HG03064 (cell line): ENCODE results near the gene PTPRE.

Source experiments
- ATAC-seq: cut with Tn5 transposase; IDR thresholded peaks from one replicate; pipeline ENCODE4 v1.9.1; 2021; ENCODE audit warnings: low read depth; ENCODE audit not compliant: unreplicated experiment

Gene PTPRE

DNA sequence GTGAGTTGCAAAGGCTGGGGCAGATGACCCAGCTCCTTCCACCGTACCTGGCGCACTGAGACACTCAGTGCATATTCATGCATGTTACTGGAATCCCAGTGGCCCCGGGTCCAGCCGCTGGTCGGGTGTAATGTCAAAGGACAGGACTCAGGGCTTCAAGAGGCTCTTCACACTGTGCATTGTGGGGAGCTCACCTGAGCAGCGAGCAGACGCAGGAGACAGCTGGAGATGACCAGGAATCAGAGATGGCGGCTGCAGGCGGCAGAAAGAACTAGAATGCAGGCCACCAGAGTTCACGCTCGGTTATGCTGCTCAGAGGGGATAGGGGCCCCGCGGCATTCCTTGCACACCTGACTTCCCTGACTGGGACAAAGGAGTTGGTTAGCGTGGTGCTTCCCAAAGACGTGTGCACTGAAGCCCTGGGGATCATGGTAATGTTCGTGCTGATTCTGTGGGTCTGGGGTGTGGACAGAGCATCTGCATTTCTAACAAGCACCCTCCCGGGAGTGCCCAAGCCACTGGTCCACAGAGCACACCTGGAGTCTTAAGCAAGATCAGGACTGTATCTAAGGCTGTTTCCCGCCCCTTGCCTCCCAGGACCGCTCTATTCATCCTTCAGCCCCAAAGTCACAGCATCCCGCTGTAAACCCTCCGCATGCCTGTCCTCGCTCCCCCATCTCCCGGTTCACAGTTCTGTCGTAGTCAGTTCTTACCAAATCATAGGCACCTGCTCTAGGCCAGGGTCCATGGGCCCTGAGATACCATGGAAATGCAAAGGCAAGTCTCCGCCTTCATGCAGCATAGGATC lies 148.4 kb downstream of the PTPRE start:
- no peak for ATAC-seq

DNA sequence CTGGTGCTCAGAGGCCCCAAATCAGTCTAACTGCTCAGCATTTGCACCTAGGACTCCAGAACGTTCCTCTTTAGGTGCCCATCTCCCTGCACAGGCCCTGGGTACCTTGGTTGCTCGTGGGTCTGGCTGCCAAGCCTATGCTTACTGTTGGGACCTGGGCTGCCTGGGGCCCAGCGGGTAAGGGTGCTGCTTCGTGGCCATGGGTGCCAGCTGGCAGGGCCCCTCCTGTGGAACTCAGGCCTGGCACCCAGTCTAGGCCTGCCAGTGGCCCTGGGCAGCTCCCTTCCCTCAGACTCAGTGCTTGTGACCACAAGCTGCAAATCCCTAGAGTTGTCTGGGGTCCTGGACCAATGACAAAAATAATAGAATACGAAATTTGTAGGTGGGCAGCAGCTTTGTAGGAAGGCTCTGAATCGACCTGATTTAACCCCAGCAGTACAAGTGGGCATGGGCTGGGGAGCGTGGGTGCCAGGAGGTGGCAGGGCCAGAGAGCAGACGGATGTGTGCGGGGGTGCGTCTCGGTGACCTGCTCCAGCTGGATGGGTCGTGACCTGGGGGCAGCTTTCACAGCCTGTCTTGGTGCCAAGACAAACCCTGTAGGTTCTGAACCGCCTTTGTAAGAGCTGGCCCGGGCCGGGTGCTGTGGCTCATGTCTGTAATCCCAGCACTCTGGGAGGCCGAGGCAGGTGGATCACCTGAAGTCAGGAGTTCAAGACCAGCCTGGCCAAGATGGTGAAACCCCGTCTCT lies 149.6 kb downstream of the PTPRE start:
- ATAC-seq: no peak

DNA sequence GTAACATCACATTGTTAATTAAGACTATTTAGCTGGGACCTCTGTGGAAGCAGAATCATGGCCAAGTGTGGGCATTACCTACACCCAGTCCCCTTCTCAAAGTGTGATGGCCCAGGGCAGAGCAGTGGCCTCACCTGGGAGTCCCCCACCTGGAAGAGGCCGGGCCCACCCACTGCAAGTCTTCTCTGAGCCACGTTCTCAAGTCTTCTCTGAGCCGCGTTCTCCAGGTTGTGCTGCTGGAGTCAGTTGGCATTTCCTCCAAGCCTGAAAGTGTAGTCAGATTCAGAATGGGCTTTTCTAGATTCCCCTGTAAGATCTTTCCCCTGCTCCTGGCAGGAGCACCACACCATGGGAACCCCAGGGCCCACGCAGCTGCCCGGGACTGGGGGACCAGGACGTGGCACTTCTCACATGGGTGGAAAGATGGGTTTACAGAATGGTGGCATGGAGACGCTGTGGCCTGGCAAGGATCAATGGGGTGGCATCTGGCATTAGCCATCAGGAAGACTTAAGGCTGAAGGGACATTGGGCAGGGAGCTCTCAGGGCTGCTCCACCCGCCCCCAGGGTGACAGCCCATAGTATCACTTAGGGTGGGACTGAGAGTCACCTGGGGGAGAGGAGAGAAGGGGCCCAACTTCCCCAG lies 151.3 kb downstream of the PTPRE start:
- no peak for ATAC-seq

DNA sequence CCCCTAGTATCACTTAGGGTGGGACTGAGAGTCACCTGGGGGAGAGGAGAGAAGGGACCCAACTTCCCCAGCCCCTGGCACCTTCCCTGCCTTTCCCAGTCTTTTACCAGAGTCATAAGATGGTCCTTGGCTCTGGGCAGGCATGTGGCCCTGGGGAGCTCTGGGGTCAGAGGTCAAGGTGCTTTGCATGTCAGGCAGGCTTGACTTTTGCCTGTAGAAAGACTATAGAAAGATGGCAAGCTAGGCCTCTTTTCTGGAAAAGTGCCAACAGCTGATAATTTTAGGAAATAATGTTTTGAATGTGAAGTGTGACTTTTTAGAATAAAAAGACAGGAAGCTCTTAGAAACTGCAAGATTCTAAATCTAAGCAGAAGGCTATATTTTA lies 151.8 kb downstream of the PTPRE start:
- no peak for ATAC-seq

DNA sequence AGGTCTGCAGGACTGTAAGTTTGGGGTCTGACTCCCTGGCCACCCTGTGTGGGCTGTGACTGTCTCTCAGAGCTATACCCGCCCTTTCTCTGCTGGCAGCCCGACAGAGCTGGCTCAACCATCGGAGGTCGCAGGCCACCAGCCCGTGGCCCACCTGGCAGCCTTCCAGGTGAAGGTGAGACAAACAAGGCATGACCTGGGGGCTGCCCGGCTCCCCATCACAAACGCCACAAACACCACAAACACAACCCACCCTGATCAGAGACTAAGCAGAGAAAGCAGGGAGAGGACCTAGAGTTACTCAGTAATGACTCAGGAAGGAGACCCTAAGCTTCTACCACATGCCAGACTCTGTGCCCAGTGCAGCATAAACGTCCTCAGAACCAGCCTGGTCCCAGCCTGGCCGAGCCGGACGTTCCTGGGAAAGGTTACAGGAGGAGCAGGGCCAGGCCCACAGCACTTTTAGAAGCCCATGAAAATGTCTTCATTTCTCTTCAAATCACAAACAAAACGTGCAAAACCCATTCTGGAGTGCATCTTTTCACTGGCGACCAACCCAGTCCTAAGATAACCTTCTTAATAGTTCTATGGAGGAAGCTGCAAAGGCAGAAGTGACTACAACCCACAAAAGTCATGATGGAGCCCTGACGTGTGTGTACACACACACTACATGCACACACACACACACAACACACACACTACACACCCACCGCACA lies 152.5 kb downstream of the PTPRE start:
- ATAC-seq: no peak

DNA sequence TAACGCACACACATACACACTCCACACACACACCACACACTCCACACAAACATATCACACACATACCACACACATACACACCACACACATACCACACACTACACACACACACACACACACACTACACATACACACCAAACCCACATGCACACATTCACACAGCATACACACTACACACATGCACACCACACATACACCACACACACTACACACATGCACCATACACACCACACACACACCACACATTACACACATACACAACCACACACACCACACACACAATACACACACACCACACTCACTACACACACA lies 153.0 kb downstream of the PTPRE start:
- no peak for ATAC-seq

DNA sequence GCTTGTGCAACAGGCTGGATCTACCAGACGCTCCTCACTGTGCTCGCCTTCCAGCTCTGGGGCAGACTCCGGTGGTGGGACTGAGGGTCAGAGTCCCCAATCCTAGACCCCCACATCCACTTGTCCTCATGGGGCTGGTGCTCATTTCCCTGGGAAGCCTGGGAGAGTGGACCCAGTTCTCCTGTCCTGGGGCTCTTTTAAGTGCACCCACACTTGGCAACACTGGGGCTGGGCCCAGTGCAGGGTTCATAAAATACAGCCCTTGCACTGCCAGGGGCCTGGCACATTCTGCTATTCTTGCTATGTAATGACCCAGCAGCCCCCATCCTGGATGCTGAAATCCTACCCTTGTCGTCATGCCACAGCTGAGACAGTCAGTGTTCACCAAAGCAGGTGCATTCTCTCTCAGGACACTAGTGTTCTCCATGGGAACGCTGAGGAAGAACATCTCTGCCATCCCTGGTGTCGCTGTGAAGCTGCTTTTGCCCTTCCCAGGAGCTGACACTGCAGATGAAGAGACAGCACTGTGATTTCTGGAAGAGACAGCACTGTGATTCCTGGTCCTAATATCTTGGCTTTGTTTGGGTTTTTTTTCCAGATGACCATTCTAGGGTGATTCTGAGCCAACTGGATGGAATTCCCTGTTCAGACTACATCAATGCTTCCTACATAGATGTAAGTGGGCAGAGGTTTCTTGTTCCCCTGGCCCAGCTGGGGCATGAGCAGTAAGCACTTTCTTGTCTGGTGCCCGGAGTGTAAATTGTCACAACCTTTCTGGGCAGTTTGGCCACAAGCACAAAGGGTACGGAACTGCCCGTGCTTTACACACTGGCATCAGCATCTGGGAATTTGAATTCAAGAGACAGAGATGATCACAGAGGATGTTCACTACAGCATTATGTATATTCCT lies 153.7 kb downstream of the PTPRE start:
- ATAC-seq: no peak

DNA sequence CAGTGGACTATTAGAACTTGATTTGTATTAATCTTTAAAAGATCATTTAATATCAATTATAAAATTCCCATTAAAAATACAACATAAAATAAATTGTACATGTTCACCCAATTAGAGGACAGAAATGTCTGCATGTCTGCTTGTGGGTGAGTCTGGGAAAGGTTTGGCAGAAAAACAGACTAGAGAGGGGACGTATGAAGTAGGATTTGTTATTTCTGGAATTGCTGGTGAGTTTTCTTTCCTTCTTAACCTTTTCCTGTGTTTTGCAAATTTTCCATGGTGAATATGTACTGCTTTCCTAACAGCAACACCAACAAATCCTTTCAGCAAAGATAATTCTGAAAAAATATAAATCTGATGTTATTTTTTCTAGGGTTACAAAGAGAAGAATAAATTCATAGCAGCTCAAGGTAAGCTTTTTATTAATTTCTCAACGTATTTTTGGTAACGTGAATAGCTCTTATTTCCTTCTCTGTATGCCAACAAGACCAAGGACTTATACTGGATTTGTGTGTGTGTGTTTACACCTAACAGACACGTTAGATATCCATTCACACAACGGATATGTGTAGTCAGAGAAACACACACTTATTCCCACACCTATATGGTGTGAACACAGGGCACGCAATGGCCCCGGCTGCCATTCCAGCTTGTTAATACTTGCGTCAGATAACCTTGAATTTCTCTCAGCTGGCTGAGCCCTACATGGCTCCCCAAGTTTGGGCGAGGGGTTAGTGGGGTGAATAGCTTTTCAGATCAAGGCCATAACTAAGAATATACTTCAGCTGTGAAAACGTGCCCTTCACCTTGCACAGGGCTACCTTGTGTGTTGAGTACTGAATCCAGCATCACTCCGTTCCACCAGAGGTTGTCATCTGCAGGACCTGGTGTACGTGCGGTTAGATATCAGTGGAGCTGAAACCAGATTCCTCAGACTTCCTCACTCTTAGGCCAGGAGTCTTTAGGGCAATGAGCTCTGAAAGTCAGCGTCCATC lies 154.7 kb downstream of the PTPRE start:
- no peak for ATAC-seq

DNA sequence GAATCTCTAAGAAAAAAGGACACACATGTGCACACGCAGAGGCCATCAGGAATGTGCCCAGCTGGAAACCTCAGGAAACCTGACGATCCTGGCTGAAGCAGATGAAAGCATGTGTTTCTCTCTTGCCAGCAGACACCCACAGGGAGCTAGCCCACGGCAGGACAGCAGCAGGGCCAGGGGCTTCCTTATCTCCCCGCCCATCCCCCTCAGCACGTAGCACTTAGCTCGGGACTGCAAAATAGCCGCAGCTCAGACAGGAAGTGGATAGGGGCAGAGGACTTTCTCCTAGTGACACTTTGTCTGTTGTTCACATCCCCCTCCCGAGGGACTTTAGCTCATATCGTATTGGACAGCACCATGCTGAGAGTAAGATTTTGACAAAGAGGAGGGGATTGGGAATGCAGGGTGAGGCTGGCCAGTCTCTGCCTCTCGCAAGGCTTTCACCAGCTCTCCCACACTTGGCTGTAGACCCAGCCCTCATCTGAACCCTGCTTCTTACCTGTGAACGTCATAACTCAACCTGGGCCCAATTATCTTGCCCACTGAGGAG lies 155.5 kb downstream of the PTPRE start:
- peak; percentile 6 for ATAC-seq

DNA sequence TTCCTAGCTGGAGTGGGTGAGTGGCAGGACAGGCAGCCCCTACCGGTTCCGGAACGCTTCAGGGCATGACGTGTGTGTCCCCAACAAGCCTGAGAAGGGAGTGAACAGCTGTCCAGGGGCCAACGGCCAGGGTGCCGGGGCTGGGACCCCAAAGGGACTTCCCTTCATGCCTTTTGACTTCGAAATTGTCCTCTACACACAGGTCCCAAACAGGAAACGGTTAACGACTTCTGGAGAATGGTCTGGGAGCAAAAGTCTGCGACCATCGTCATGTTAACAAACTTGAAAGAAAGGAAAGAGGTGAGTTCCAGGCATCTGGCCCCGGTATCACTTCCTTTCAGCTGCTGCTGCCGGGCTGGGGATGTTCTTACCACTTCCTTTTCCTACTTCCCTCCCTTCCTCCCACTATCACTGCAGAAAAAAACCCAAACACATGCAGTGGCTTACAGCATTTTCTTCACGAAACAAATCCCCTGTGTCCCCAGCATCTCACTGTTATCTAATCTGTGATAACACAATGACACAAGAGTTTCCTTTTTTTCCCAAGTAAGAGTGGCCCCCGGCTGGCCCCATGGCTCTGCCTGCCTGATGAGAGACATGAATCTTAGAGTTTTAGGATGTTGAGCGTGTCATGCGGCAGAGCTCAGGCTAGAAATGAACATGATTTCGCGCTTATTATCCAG lies 156.1 kb downstream of the PTPRE start:
- ATAC-seq: peak; percentile 40

DNA sequence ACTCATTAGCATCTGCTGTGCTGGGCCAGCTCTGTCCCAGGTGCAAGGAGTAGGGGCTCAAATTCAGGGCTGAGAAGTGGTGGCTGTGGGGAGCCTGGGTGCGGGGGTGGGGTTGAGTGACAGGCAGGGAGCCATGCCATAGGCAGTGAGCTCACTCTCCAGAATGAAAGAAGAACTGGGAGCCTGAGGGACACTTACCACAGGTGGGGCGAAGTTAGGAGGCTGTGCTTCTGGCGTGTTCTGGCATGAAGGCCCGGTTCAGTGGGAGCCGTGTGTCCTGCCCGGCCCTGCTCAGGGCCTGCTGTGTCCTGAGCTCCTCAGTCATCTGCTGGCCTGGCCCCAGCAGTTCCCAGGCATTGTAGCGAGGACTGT lies 156.8 kb downstream of the PTPRE start:
- ATAC-seq: no peak

DNA sequence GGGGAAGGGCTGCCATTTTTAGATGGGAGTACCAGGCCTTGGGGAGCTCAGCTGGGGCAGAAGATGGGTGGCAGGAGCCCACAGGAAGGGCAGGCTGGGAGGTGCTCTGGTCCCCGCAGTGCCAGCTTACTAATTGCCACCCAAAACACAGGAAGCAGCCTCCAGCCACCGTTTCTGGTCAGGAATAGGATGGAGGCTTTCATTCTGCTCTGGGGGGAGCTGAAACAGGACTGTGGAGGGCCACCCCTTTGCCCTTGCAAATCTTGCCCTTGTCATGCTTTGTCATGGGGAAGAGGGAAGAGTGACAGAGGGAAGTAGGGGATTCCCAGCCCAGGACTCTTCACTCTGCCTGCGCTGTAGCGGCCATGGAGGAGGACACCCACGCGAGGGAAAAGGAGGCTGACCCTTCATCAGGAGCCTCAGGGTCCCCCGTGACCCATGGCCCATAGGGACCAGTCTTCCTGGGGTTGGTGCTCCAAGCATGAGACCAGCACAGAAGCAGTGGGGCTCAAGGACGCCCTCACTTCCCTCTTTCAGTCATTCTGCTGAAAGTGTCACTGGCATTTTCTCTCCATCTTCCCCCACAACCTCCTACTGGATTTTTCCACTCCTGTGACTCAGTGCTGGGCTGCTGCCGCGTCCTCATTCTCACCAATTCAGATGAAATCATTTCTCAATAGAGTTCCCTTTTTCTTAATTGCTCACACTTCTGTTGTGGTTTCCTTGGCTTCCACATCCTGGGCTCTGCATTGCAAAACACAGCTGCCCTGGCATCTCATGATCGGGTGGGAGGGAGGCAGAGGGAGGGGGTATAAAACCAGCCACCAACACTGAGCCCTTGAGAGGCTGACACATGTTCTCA lies 157.4 kb downstream of the PTPRE start:
- peak; percentile 52 for ATAC-seq

DNA sequence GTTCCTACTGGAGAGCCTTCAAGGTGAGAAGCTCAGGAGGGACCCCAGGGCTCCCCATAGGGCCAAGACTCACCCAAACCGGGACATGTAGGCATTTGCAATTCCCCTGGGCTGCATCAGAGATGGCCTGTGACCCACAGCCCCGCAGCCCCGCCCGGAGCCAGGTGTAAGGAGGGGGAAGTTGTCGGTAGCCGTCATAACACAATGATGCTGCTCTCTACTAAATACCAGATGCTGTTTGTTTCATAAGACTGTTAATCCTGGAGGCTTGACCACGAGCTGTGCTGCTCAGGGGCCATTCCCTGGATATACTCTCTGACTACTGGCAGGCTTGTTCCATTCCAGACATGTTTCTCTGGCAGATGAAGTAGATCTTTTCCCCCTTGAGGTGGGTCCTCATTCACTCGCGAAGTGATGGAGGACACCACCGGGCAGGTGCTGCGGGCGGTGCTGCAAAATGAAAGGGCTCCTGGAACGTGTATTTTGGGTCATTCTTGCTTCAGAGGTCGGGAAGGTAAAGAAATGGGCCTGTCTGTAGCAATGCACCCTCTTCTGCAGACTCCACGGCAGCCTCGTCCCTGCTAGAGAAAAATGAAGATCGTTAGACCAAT lies 158.2 kb downstream of the PTPRE start:
- peak; percentile 36 for ATAC-seq

DNA sequence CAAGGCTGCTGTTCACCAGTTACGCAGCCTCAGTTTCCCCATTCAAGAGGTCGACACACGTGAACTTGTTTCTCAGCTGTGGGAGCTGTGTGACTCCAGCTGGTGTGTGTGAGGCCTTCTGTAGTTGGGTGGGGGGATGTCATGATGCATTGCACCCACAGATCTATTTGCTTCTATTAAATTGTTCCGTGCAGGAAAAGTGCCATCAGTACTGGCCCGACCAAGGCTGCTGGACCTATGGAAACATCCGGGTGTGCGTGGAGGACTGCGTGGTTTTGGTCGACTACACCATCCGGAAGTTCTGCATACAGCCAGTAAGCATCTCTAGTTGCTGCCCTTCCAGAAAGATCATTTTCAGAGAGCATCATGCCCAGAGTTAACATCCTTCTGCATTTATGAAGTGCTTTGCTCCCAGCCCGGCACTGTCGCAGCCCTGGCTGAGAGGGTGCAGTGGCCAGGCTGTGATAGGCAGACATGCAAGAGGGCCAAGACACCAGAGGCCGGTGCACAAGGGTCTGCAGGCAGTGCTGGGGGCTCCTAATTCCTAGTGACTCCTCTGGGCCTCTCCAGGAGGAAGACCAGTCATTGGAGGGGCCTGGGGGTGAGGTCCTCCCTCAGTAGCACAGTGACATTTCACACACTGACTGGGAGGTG lies 159.1 kb downstream of the PTPRE start:
- ATAC-seq: no peak

DNA sequence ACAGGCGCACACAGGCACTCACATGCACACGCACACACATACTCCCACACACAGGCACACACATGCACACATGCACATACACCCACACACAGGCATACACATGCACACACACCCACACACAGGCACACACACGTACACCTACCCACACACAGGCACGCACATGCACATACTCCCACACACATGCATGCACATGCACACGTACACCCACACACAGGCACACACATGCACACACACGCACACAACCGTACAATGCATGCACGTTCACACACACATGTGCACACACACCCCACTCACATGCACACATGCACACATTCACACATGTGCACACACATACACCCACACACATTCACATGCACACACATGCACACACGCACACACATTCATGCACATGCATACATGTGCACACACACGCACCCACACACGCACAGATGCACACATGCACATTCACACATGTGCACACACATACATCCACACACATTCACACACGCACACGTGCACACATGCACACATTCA lies 160.0 kb downstream of the PTPRE start:
- no peak for ATAC-seq
